Mucosa of descending colon (tissue), 3 donors: Measurements from ENCODE around the gene DCAF6. TPM values are rescaled to one million over a fixed set of nuclear protein-coding genes. Genes with fewer than 3 reads are reported as not detected.

ENCODE experiments used
- ATAC-seq: fragments of 200-7000 bp; cut with Tn5 transposase; one replicate; pipeline ENCODE4 v1.9.1; 2020; ENCODE audit warnings: mild to moderate bottlenecking, moderate library complexity
- DNase-seq, 3 donors: peaks; one replicate each; pipeline ENCODE4 v3.0.0-alpha.2; 2020
- H3K36me3 ChIP-seq: fragments of 200-600 bp; one replicate; pipeline ENCODE4 v1.8.0; 2021; ENCODE audit warnings: low read depth, mild to moderate bottlenecking
- H3K4me1 ChIP-seq: fragments of 200-600 bp; one replicate; pipeline ENCODE4 v1.8.0; 2021; ENCODE audit warnings: low read depth, mild to moderate bottlenecking
- H3K4me3 ChIP-seq: fragments of 200-600 bp; one replicate; pipeline ENCODE4 v1.8.0; 2021; ENCODE audit warnings: mild to moderate bottlenecking
- H3K9me3 ChIP-seq: fragments of 200-600 bp; one replicate; pipeline ENCODE4 v1.8.0; 2021; ENCODE audit warnings: mild to moderate bottlenecking
- CTCF ChIP-seq: fragments of 200-600 bp; IDR thresholded peaks from one replicate; pipeline ENCODE4 v1.8.0; 2022; ENCODE audit warnings: antibody characterized with exemption, mild to moderate bottlenecking
- intact Hi-C, 2 donors: fragments of 100-400 bp; cut with DNase I in 1 of 2; cut with micrococcal nuclease in 1 of 2; formaldehyde crosslinking; loops; one replicate each; pipeline versions ENCODE4 v1.11.0 to v1.11.1; 2022; cut with DNase I, micrococcal nuclease
- total RNA-seq, 3 donors: library from RNA; stranded (reverse); fragmentation: NEBNext Ultra II Directional in 2 of 3; extraction: Animal tissue kit (Norgen Biotek cat#: 25700) in 2 of 3; gene quantifications; one replicate each; pipeline versions ENCODE4 v1.2.1 to v1.2.4, GENCODE V29; 2021 to 2023
- donor health status: DM: no; HTN: no; CAD: no; lungs with moderate emphysema.
- donor health status: DM: no; HTN: no; CAD: no.
- donor health status: DM: no; HTN: yes; CAD: no.

DCAF6 gene
- total RNA-seq, 3 donors from 2014 or later, result 57.1 to 71.7 (median 62.2) TPM

GRCh38 chr1:168035345-168035744 is 98.9 kb downstream of the DCAF6 start:
- Histone ChIP-seq H3K36me3 (no peaks in the 10 kb centered on the region), H3K4me1 (no peaks in the 10 kb centered on the region), H3K4me3 (no peak overlapping the region), H3K9me3 (no peaks in the 10 kb centered on the region)
- ATAC-seq (no peak), DNase-seq (no peak)
- no peak for TF ChIP-seq CTCF
- intact Hi-C loops, result no loop called here

- Histone ChIP-seq H3K36me3 (no peaks in the 10 kb centered on the region), H3K4me3 (no peak overlapping the region), H3K9me3 (no peaks in the 10 kb centered on the region), H3K4me1 (no peaks in the 10 kb centered on the region)
- TF ChIP-seq CTCF, result no peak
- intact Hi-C loops, result no loop called here
- no peak for DNase-seq
- ATAC-seq, result no peak
Measured at GRCh38 chr1:168042362-168042761, 105.9 kb downstream of the DCAF6 start.

GRCh38 chr1:168045311-168045710 is 108.8 kb downstream of the DCAF6 start:
- ATAC-seq (no peak), DNase-seq (no peak)
- H3K4me3 ChIP-seq, result no peak overlapping the region
- H3K9me3 ChIP-seq, result no peaks in the 10 kb centered on the region
- no peak for TF ChIP-seq CTCF
- intact Hi-C loops, result no loop called here
- H3K4me1 ChIP-seq, result no peaks in the 10 kb centered on the region
- no peaks in the 10 kb centered on the region for H3K36me3 ChIP-seq

GRCh38 chr1:168050307-168050706 is 113.8 kb downstream of the DCAF6 start:
- no peak overlapping the region for H3K4me3 ChIP-seq
- no peak for TF ChIP-seq CTCF
- no peak for ATAC-seq
- H3K9me3 ChIP-seq, result no peaks in the 10 kb centered on the region
- no peaks in the 10 kb centered on the region for H3K36me3 ChIP-seq
- intact Hi-C loops, result no loop called here
- no peak for DNase-seq
- H3K4me1 ChIP-seq, result no peaks in the 10 kb centered on the region

GRCh38 chr1:168050880-168051279 is 114.4 kb downstream of the DCAF6 start:
- H3K4me3 ChIP-seq, result no peak overlapping the region
- H3K36me3 ChIP-seq, result no peaks in the 10 kb centered on the region
- no peak for TF ChIP-seq CTCF
- DNase-seq, result no peak
- H3K9me3 ChIP-seq, result no peaks in the 10 kb centered on the region
- intact Hi-C loops, result no loop called here
- no peaks in the 10 kb centered on the region for H3K4me1 ChIP-seq
- no peak for ATAC-seq

- no peaks in the 10 kb centered on the region for H3K9me3 ChIP-seq
- H3K36me3 ChIP-seq, result no peaks in the 10 kb centered on the region
- DNase-seq (no peak), ATAC-seq (no peak)
- no peaks in the 10 kb centered on the region for H3K4me1 ChIP-seq
- intact Hi-C loops, result no loop called here
- TF ChIP-seq CTCF, result no peak
- H3K4me3 ChIP-seq, result no peak overlapping the region
Measured at GRCh38 chr1:168053681-168054080, 117.2 kb downstream of the DCAF6 start.
